Measurements from ENCODE around the gene CYSLTR2.

DNA sequence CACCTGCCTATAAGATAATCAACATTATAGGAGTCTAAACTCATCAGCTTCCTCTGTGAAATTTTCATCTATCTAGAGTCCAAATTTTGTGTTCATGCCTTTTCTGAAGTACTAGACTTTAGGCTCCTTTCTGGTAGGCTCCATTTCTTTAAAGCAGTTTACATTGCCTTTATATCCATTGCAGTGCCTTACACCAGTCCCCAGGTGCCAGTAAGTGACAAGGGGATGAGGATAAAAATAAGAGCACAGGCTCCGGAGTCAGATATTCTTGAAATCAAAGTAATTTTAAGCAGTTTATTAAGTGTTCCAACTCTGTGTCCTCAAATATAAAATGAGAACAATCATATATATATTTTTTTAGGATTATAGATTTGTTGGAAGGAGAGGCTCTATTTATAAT lies 10.6 kb upstream of the CYSLTR2 start:
- TF ChIP-seq POLR2A (IDR thresholded peaks at IDR 0.05; ENCODE audit: extremely low read depth, insufficient read length) (no peak), MYC (IDR thresholded peaks at IDR 0.05; ENCODE audit: low read depth, low read length) (no peak)
- TF ChIP-seq, protein P1, sequence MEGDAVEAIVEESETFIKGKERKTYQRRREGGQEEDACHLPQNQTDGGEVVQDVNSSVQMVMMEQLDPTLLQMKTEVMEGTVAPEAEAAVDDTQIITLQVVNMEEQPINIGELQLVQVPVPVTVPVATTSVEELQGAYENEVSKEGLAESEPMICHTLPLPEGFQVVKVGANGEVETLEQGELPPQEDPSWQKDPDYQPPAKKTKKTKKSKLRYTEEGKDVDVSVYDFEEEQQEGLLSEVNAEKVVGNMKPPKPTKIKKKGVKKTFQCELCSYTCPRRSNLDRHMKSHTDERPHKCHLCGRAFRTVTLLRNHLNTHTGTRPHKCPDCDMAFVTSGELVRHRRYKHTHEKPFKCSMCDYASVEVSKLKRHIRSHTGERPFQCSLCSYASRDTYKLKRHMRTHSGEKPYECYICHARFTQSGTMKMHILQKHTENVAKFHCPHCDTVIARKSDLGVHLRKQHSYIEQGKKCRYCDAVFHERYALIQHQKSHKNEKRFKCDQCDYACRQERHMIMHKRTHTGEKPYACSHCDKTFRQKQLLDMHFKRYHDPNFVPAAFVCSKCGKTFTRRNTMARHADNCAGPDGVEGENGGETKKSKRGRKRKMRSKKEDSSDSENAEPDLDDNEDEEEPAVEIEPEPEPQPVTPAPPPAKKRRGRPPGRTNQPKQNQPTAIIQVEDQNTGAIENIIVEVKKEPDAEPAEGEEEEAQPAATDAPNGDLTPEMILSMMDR (IDR thresholded peaks at IDR 0.05; ENCODE audit: low read depth, low read length), result no peak

All from NB4 (cell line).